Glutamatergic neuron (in vitro differentiated cells): Measurements from ENCODE around the gene LIF. TPM values are rescaled to one million over a fixed set of nuclear protein-coding genes. Genes with fewer than 3 reads are reported as not detected.

ENCODE experiments used
- DNase-seq: peaks from one replicate; pipeline ENCODE4 v3.0.0; 2022
- H3K27ac Mint-ChIP-seq: one replicate; pipeline ENCODE4 v1.8.0; 2020; ENCODE audit warnings: mild to moderate bottlenecking, mixed read lengths, inconsistent platforms; ENCODE audit not compliant: unreplicated experiment
- H3K27me3 Mint-ChIP-seq: one replicate; pipeline ENCODE4 v1.8.0; 2020; ENCODE audit warnings: mild to moderate bottlenecking, moderate library complexity, mixed read lengths, inconsistent platforms; ENCODE audit not compliant: unreplicated experiment
- H3K36me3 Mint-ChIP-seq: one replicate; pipeline ENCODE4 v1.8.0; 2020; ENCODE audit warnings: mild to moderate bottlenecking, mixed read lengths, inconsistent platforms; ENCODE audit not compliant: unreplicated experiment
- H3K4me1 Mint-ChIP-seq: one replicate; pipeline ENCODE4 v1.8.0; 2020; ENCODE audit warnings: mild to moderate bottlenecking, low read depth, mixed read lengths, inconsistent platforms; ENCODE audit not compliant: unreplicated experiment
- H3K4me3 Mint-ChIP-seq: one replicate; pipeline ENCODE4 v1.8.0; 2020; ENCODE audit warnings: mild to moderate bottlenecking, mixed read lengths, inconsistent platforms; ENCODE audit not compliant: unreplicated experiment
- H3K9me3 Mint-ChIP-seq: one replicate; pipeline ENCODE4 v1.8.0; 2020; ENCODE audit warnings: mild to moderate bottlenecking, moderate library complexity, mixed read lengths, inconsistent platforms; ENCODE audit not compliant: unreplicated experiment
- total RNA-seq: library from RNA; stranded (reverse); fragmentation: NEBNext Ultra II Directional; extraction: Animal tissue kit (Norgen Biotek cat#: 25700); gene quantifications from one replicate; pipeline ENCODE4 v1.2.1, GENCODE V29; 2021; ENCODE audit not compliant: unreplicated experiment
- TF ChIP-seq, protein P1 (sequence below): fragments of 200-600 bp; sonication (generic); IDR thresholded peaks from one replicate; pipeline ENCODE4 v1.5.0; 2021; ENCODE audit not compliant: partially characterized antibody, unreplicated experiment

The LIF gene
- total RNA-seq, 1 donor from 2014 or later: 0.29 TPM

DNA sequence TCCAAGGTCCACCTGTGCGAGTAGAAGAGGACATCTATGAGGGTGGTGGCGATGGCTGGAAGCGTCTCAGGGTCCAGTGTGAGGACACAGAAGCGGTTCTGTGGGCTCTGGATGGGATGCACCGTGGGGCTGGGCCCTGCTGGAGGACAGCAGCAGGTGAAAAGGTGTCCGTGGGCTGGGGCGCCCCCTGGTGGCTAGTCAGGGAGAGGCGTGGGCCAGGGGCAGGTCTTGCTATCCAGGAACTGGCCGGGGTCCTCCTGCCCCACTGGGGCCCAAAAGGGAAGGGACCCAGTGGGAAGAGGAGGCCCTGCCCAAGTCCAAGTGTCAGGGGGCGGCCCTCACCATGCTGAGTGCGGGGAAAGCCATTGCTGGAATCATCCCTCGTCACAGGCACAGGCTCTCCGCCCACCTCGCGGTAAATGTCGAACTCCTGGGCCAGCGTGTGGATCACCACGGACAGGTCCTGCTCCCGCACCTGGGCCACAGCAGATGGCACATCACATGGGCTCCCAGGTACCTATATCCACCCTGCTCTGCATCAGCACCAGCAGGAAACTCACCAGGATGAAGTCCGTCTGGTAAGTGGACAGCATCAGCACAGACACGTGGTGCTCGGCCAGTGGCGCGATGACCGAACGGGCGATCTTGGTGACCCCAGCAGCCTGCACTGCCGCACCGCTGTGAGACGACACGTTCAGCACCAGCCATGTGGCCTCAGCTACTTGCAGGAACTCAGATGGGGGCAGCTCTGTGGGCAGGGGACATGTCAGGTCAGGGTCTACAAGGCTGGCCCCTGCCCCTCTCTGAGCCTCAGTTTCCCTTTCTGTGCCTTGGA, 40.5 kb upstream of the LIF start:
- Mint-ChIP-seq H3K4me3 (no peak overlapping the region), H3K4me1 (no peaks in the 10 kb centered on the region), H3K27ac (no peak overlapping the region), H3K27me3 (peaks cover 4% of the 10 kb centered on the region), H3K9me3 (peaks cover 2% of the 10 kb centered on the region), H3K36me3 (no peaks in the 10 kb centered on the region)
- TF ChIP-seq, protein P1, sequence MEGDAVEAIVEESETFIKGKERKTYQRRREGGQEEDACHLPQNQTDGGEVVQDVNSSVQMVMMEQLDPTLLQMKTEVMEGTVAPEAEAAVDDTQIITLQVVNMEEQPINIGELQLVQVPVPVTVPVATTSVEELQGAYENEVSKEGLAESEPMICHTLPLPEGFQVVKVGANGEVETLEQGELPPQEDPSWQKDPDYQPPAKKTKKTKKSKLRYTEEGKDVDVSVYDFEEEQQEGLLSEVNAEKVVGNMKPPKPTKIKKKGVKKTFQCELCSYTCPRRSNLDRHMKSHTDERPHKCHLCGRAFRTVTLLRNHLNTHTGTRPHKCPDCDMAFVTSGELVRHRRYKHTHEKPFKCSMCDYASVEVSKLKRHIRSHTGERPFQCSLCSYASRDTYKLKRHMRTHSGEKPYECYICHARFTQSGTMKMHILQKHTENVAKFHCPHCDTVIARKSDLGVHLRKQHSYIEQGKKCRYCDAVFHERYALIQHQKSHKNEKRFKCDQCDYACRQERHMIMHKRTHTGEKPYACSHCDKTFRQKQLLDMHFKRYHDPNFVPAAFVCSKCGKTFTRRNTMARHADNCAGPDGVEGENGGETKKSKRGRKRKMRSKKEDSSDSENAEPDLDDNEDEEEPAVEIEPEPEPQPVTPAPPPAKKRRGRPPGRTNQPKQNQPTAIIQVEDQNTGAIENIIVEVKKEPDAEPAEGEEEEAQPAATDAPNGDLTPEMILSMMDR: peak; percentile 92
- peak; percentile 85 for DNase-seq

- H3K4me1 Mint-ChIP-seq: no peaks in the 10 kb centered on the region
- H3K27ac Mint-ChIP-seq: no peak overlapping the region
- peaks cover 4% of the 10 kb centered on the region for H3K27me3 Mint-ChIP-seq
- H3K9me3 Mint-ChIP-seq: peaks cover 2% of the 10 kb centered on the region
- no peak overlapping the region for H3K4me3 Mint-ChIP-seq
- H3K36me3 Mint-ChIP-seq: no peaks in the 10 kb centered on the region
- TF ChIP-seq, protein P1: no peak
- no peak for DNase-seq
These were observed 39.8 kb upstream of the LIF start for GRCh38 chr22:30286331-30286730.

GRCh38 chr22:30285846-30286200, 39.3 kb upstream of the LIF start:
- Mint-ChIP-seq H3K27ac (no peak overlapping the region), H3K9me3 (peaks cover 2% of the 10 kb centered on the region), H3K27me3 (peaks cover 4% of the 10 kb centered on the region), H3K4me1 (no peaks in the 10 kb centered on the region), H3K4me3 (no peak overlapping the region), H3K36me3 (no peaks in the 10 kb centered on the region)
- no peak for DNase-seq
- TF ChIP-seq, protein P1: no peak

DNA sequence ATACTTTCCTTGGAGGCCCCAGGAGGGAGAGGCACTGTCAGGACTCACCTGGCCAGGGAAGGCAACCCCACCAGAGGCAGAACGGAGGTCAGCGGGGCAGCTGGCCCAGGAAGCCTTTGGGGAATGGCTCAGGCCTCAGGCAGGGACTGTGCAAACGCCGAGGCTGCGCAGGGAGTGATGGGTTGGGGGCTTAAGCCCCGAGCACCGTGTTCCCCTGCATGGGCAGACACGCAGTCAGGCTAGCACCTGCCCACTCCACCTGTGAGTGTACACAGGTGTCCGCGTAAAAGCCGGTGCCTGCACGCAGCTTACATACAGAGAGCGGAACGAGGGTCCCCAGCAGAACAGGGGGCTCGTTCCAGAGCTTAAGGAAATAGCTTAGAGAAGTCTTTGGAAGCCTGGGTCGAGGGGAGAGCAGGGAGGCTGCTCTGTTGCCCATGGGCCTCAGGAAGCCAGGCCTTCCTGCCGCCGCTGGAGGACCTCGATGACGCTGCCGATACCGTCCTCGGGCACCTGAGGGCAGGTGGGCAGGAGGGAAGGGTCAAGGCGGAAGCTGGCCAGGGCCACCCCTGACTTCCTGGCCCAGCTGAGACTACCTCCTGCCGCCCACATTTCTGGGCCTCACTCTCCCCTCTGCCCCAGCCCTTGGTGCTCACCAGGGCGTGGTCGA, 38.8 kb upstream of the LIF start:
- H3K9me3 Mint-ChIP-seq: peaks cover 2% of the 10 kb centered on the region
- no peak overlapping the region for H3K27ac Mint-ChIP-seq
- no peak overlapping the region for H3K4me3 Mint-ChIP-seq
- no peaks in the 10 kb centered on the region for H3K4me1 Mint-ChIP-seq
- no peak for DNase-seq
- H3K36me3 Mint-ChIP-seq: no peaks in the 10 kb centered on the region
- TF ChIP-seq, protein P1: no peak
- H3K27me3 Mint-ChIP-seq: peaks cover 4% of the 10 kb centered on the region

GRCh38 chr22:30284666-30285065, 38.1 kb upstream of the LIF start:
- Mint-ChIP-seq H3K4me3 (no peak overlapping the region), H3K4me1 (no peaks in the 10 kb centered on the region), H3K27me3 (peaks cover 4% of the 10 kb centered on the region), H3K9me3 (peaks cover 2% of the 10 kb centered on the region), H3K27ac (no peak overlapping the region), H3K36me3 (no peaks in the 10 kb centered on the region)
- DNase-seq: no peak
- TF ChIP-seq, protein P1: no peak
